MM.1S (cell line): ENCODE measurements around the gene PDE6B.

Source experiments
- EZH2 ChIP-seq: fragments of 300-600 bp; sonication (generic); optimal IDR thresholded peaks from 2 replicates; pipeline ENCODE3; 2017; ENCODE audit warnings: low read depth, mild to moderate bottlenecking, antibody characterized with exemption, low read length, mixed read lengths
- EZH2phosphoT487 ChIP-seq: fragments of 300-600 bp; sonication (generic); IDR thresholded peaks from 2 replicates; pipeline ENCODE4 v1.6.1; 2018; ENCODE audit warnings: antibody characterized with exemption, low read length
- TF ChIP-seq, protein P1 (sequence below): fragments of 300-600 bp; sonication (generic); IDR thresholded peaks from 2 replicates; pipeline ENCODE4 v1.5.1; 2016; ENCODE audit warnings: antibody characterized with exemption, low read length, mixed read lengths

DNA sequence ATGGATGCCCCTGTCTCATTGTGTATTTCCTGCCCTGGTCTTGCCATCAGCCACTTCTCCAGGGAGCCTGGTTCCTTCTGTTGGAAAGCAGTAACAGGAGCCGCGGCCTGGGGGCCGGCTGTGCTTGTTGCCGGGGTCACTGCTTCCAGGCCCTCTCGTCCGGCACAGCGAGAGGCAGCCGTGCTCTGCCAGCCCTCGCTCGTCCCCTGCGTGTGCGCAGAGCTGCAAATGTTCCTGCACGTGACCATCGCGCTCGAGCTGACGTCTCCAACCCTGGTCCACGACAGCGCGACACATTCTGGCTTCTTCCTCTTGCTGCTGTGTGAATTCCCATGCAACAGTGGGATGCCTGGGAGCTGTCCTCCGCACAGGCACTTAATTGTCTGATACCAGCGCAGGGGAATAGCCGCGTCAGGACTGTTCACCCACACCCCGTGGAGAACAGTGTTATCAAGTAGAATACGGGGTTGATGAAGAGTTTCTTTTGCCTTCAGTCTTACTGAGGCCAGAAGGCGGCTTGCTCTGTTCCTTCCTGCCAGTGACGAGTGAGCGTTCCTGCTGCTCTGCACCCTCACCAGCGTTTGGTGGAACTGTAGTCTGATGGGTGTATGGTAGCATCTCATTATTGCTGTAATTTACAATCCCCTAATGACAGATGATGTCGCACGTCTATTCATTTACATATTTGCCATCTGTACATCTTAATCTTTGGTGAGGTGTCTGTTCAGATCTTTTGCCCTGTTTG lies 12.3 kb downstream of the PDE6B start:
- TF ChIP-seq, protein P1, sequence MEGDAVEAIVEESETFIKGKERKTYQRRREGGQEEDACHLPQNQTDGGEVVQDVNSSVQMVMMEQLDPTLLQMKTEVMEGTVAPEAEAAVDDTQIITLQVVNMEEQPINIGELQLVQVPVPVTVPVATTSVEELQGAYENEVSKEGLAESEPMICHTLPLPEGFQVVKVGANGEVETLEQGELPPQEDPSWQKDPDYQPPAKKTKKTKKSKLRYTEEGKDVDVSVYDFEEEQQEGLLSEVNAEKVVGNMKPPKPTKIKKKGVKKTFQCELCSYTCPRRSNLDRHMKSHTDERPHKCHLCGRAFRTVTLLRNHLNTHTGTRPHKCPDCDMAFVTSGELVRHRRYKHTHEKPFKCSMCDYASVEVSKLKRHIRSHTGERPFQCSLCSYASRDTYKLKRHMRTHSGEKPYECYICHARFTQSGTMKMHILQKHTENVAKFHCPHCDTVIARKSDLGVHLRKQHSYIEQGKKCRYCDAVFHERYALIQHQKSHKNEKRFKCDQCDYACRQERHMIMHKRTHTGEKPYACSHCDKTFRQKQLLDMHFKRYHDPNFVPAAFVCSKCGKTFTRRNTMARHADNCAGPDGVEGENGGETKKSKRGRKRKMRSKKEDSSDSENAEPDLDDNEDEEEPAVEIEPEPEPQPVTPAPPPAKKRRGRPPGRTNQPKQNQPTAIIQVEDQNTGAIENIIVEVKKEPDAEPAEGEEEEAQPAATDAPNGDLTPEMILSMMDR, result no peak
- no peak for TF ChIP-seq EZH2phosphoT487
- no peak for TF ChIP-seq EZH2
